Breast epithelium (tissue), 3 donors: ENCODE data around the gene ACACB.

Source experiments
- POLR2A ChIP-seq: fragments of 450-650 bp; IDR thresholded peaks from one replicate; pipeline ENCODE4 v1.6.1; 2016; ENCODE audit warnings: antibody characterized with exemption, mild to moderate bottlenecking, moderate library complexity
- POLR2AphosphoS5 ChIP-seq, 3 donors: sonication (generic); formaldehyde crosslinking; IDR thresholded peaks; one replicate each; pipeline ENCODE4 v1.6.1; 2017; ENCODE audit warnings: antibody characterized with exemption in 3 of 3

GRCh38 chr12:109214131-109214530 lies 97.7 kb downstream of the ACACB start:
- TF ChIP-seq POLR2A, result no peak
- TF ChIP-seq POLR2AphosphoS5 (IDR thresholded peaks at IDR 0.05), result no peak
